Thoracic aorta (tissue), 2 donors: ENCODE data around the gene ARHGAP32. TPM values are rescaled to one million over a fixed set of nuclear protein-coding genes. Genes with fewer than 3 reads are reported as not detected.

ENCODE experiments used
- ATAC-seq: fragments of 150-250 bp; one replicate; pipeline ENCODE4 v1.8.0; 2017; ENCODE audit warnings: low read depth; ENCODE audit not compliant: insufficient number of reproducible peaks, low FRiP score
- DNase-seq: peaks from one replicate; pipeline ENCODE4 v3.0.0-alpha.2; 2020; ENCODE audit warnings: low spot score
- H3K27ac ChIP-seq, 2 donors: fragments of 200-600 bp; sonication (generic); 1 replicate in 1 of 2; 2 replicates in 1 of 2; pipeline ENCODE4 v1.5.1; 2016; ENCODE audit warnings: mild to moderate bottlenecking in 2 of 2, moderate library complexity in 2 of 2
- H3K27me3 ChIP-seq: fragments of 200-600 bp; sonication (generic); replicated peaks from 2 replicates; pipeline ENCODE4 v1.6.0; 2016; ENCODE audit warnings: mild to moderate bottlenecking; ENCODE audit not compliant: insufficient read depth
- H3K36me3 ChIP-seq: fragments of 200-600 bp; sonication (generic); one replicate; pipeline ENCODE4 v1.5.1; 2016
- H3K4me1 ChIP-seq, 2 donors: fragments of 200-600 bp; sonication (generic); 1 replicate in 1 of 2; 2 replicates in 1 of 2; pipeline versions ENCODE4 v1.5.1 to v1.6.0; 2016; ENCODE audit warnings: low read depth in 2 of 2, mild to moderate bottlenecking in 1 of 2; ENCODE audit not compliant: control insufficient read depth in 1 of 2
- H3K4me3 ChIP-seq: fragments of 200-600 bp; sonication (generic); 2 replicates; pipeline ENCODE4 v1.5.1; 2016; ENCODE audit warnings: mild to moderate bottlenecking
- H3K9me3 ChIP-seq: fragments of 200-600 bp; sonication (generic); 2 replicates; pipeline ENCODE4 v1.5.1; 2016
- CTCF ChIP-seq: fragments of 200-600 bp; sonication (generic); IDR thresholded peaks from one replicate; pipeline ENCODE4 v1.5.1; 2019; ENCODE audit warnings: antibody characterized with exemption
- total RNA-seq, 2 donors: library from RNA; depleted of rRNA; stranded (reverse); fragments of >200 nt; gene quantifications; one replicate each; pipeline versions ENCODE4 v1.1.0 to v1.2.3, GENCODE V29; 2016

Gene ARHGAP32
- total RNA-seq, 2 donors from 2014 or later, result 7.9 to 13.8 TPM

- Histone ChIP-seq H3K4me1 (no peaks in the 10 kb centered on the region), H3K4me3 (no peak overlapping the region), H3K27ac (no peak overlapping the region), H3K27me3 (no peaks in the 10 kb centered on the region), H3K36me3 (no peaks in the 10 kb centered on the region), H3K9me3 (no peaks in the 10 kb centered on the region)
- ATAC-seq (no peak), DNase-seq (no peak)
- TF ChIP-seq CTCF, result no peak
Measured at GRCh38 chr11:128947773-128948172, 244.4 kb downstream of the ARHGAP32 start.

GRCh38 chr11:128946648-128947047, 245.5 kb downstream of the ARHGAP32 start:
- no peaks in the 10 kb centered on the region for H3K27me3 ChIP-seq
- no peaks in the 10 kb centered on the region for H3K9me3 ChIP-seq
- no peak for DNase-seq
- no peaks in the 10 kb centered on the region for H3K36me3 ChIP-seq
- H3K4me3 ChIP-seq, result no peak overlapping the region
- H3K4me1 ChIP-seq, result no peaks in the 10 kb centered on the region
- ATAC-seq, result no peak
- H3K27ac ChIP-seq, result no peak overlapping the region
- TF ChIP-seq CTCF, result no peak

- no peak for TF ChIP-seq CTCF
- no peaks in the 10 kb centered on the region for H3K4me1 ChIP-seq
- H3K4me3 ChIP-seq, result no peak overlapping the region
- H3K36me3 ChIP-seq, result no peaks in the 10 kb centered on the region
- DNase-seq (no peak), ATAC-seq (no peak)
- H3K27me3 ChIP-seq, result no peaks in the 10 kb centered on the region
- H3K27ac ChIP-seq, result no peak overlapping the region
- no peaks in the 10 kb centered on the region for H3K9me3 ChIP-seq
Measured at GRCh38 chr11:128943428-128943976, 248.6 kb downstream of the ARHGAP32 start.

GRCh38 chr11:128942817-128943427, 249.2 kb downstream of the ARHGAP32 start, which contains the start of gene TP53AIP1:
TSS of gene TP53AIP1 (minus strand) at chr11:128942871. CDS start at chr11:128937818, 5,053 bp downstream.
- Histone ChIP-seq H3K4me3 (no peak within 1 kb of the TSS), H3K27ac (no peak within 1 kb of the TSS), H3K27me3 (no peaks in the 10 kb centered on the region), H3K4me1 (no peaks in the 10 kb centered on the region), H3K9me3 (no peaks in the 10 kb centered on the region), H3K36me3 (no peaks in the 10 kb centered on the region)
- no peak for DNase-seq
- no peak for TF ChIP-seq CTCF
- no peak for ATAC-seq

- Histone ChIP-seq H3K27me3 (no peaks in the 10 kb centered on the region), H3K27ac (no peak overlapping the region), H3K36me3 (no peaks in the 10 kb centered on the region), H3K9me3 (no peaks in the 10 kb centered on the region), H3K4me1 (no peaks in the 10 kb centered on the region), H3K4me3 (no peak overlapping the region)
- no peak for DNase-seq
- no peak for ATAC-seq
- no peak for TF ChIP-seq CTCF
Measured at GRCh38 chr11:128942272-128942612, 249.9 kb downstream of the ARHGAP32 start.
